HEK293 (cell line): ENCODE measurements around the gene RRAS.

Source experiments
- EGR2 ChIP-seq: fragments of 450-650 bp; formaldehyde crosslinking; IDR thresholded peaks from 2 replicates; pipeline ENCODE4 v1.5.1; 2016; ENCODE audit warnings: low read depth, missing biosample characterization, missing genetic modification characterization
- FEZF1 ChIP-seq: fragments of 450-650 bp; formaldehyde crosslinking; IDR thresholded peaks from 2 replicates; pipeline ENCODE4 v1.5.1; 2016; ENCODE audit warnings: missing biosample characterization, missing genetic modification characterization
- GFI1B ChIP-seq: fragments of 450-650 bp; formaldehyde crosslinking; IDR thresholded peaks from 2 replicates; pipeline ENCODE4 v1.5.1; 2016; ENCODE audit warnings: missing biosample characterization, missing genetic modification characterization
- HOXD13 ChIP-seq: sonication (generic); formaldehyde crosslinking; IDR thresholded peaks from 2 replicates; pipeline ENCODE4 v1.8.0; 2022; ENCODE audit warnings: missing genetic modification reagents, borderline replicate concordance
- KLF1 ChIP-seq: fragments of 450-650 bp; formaldehyde crosslinking; IDR thresholded peaks from 2 replicates; pipeline ENCODE4 v1.5.1; 2016; ENCODE audit warnings: missing biosample characterization, missing genetic modification characterization
- PRDM1 ChIP-seq: fragments of 450-650 bp; formaldehyde crosslinking; IDR thresholded peaks from 2 replicates; pipeline ENCODE4; 2016; ENCODE audit warnings: missing biosample characterization, missing genetic modification characterization
- ZBTB20 ChIP-seq: fragments of 450-650 bp; formaldehyde crosslinking; IDR thresholded peaks from 2 replicates; pipeline ENCODE4 v1.5.1; 2016; ENCODE audit warnings: missing biosample characterization, missing genetic modification characterization
- ZBTB8A ChIP-seq: fragments of 450-650 bp; formaldehyde crosslinking; IDR thresholded peaks from 2 replicates; pipeline ENCODE4 v1.5.1; 2016; ENCODE audit warnings: missing biosample characterization, missing genetic modification characterization
- ZFP69B ChIP-seq: fragments of 450-650 bp; formaldehyde crosslinking; IDR thresholded peaks from 2 replicates; pipeline ENCODE4 v1.5.1; 2016; ENCODE audit warnings: missing biosample characterization, missing genetic modification characterization
- ZNF132 ChIP-seq: fragments of 450-650 bp; formaldehyde crosslinking; IDR thresholded peaks from 2 replicates; pipeline ENCODE4 v1.5.1; 2017; ENCODE audit warnings: missing biosample characterization, missing genetic modification characterization, borderline replicate concordance
- ZNF248 ChIP-seq: fragments of 450-650 bp; formaldehyde crosslinking; IDR thresholded peaks from 2 replicates; pipeline ENCODE4 v1.5.1; 2017; ENCODE audit warnings: missing biosample characterization, missing genetic modification characterization
- ZNF391 ChIP-seq: fragments of 450-650 bp; formaldehyde crosslinking; IDR thresholded peaks from 2 replicates; pipeline ENCODE4 v1.5.1; 2016; ENCODE audit warnings: low read depth, missing biosample characterization, missing genetic modification characterization, borderline replicate concordance
- ZNF404 ChIP-seq: fragments of 450-650 bp; formaldehyde crosslinking; IDR thresholded peaks from 2 replicates; pipeline ENCODE4 v1.5.1; 2017; ENCODE audit warnings: missing biosample characterization, missing genetic modification characterization
- ZNF426 ChIP-seq: fragments of 450-650 bp; formaldehyde crosslinking; IDR thresholded peaks from 2 replicates; pipeline ENCODE4 v1.5.1; 2017; ENCODE audit warnings: missing biosample characterization, missing genetic modification characterization, mild to moderate bottlenecking, inconsistent platforms, moderate library complexity
- ZNF433 ChIP-seq: fragments of 450-650 bp; formaldehyde crosslinking; IDR thresholded peaks from 2 replicates; pipeline ENCODE4 v1.5.1; 2016; ENCODE audit warnings: missing biosample characterization, missing genetic modification characterization, low read depth
- ZNF549 ChIP-seq: fragments of 450-650 bp; IDR thresholded peaks from 2 replicates; pipeline ENCODE4 v1.5.1; 2018; ENCODE audit warnings: missing biosample characterization, missing genetic modification characterization, mild to moderate bottlenecking, inconsistent platforms, moderate library complexity
- ZNF621 ChIP-seq: fragments of 450-650 bp; formaldehyde crosslinking; IDR thresholded peaks from 2 replicates; pipeline ENCODE4 v1.5.1; 2017; ENCODE audit warnings: missing biosample characterization, missing genetic modification characterization
- ZNF654 ChIP-seq: fragments of 450-650 bp; formaldehyde crosslinking; IDR thresholded peaks from 2 replicates; pipeline ENCODE4 v1.5.1; 2016; ENCODE audit warnings: low read depth, missing biosample characterization, missing genetic modification characterization
- ZNF660 ChIP-seq: fragments of 450-650 bp; IDR thresholded peaks from 2 replicates; pipeline ENCODE4 v1.5.1; 2018; ENCODE audit warnings: missing biosample characterization, mild to moderate bottlenecking, missing genetic modification characterization
- ZNF701 ChIP-seq: fragments of 450-650 bp; formaldehyde crosslinking; IDR thresholded peaks from 2 replicates; pipeline ENCODE4 v1.5.1; 2016; ENCODE audit warnings: missing biosample characterization, missing genetic modification characterization
- ZNF785 ChIP-seq: fragments of 450-650 bp; formaldehyde crosslinking; IDR thresholded peaks from 2 replicates; pipeline ENCODE4 v1.5.1; 2016; ENCODE audit warnings: missing biosample characterization, missing genetic modification characterization
- ZSCAN16 ChIP-seq: fragments of 450-650 bp; formaldehyde crosslinking; IDR thresholded peaks from 2 replicates; pipeline ENCODE4 v1.5.1; 2016; ENCODE audit warnings: missing biosample characterization, missing genetic modification characterization
- ZSCAN30 ChIP-seq: fragments of 450-650 bp; IDR thresholded peaks from 2 replicates; pipeline ENCODE4 v1.5.1; 2018; ENCODE audit warnings: missing biosample characterization, mild to moderate bottlenecking, missing genetic modification characterization, moderate library complexity
- ZXDB ChIP-seq: fragments of 450-650 bp; formaldehyde crosslinking; IDR thresholded peaks from 2 replicates; pipeline ENCODE4 v1.5.1; 2016; ENCODE audit warnings: missing biosample characterization, missing genetic modification characterization
- TF ChIP-seq, protein P1 (sequence below): fragments of 450-650 bp; formaldehyde crosslinking; IDR thresholded peaks from 2 replicates; pipeline ENCODE4 v1.5.1; 2017; ENCODE audit warnings: missing biosample characterization, missing genetic modification characterization
- TF ChIP-seq, protein P2 (sequence below): fragments of 450-650 bp; formaldehyde crosslinking; IDR thresholded peaks from 2 replicates; pipeline ENCODE4 v1.5.1; 2016; ENCODE audit warnings: missing biosample characterization, missing genetic modification characterization
- TF ChIP-seq, protein P3 (sequence below): fragments of 450-650 bp; formaldehyde crosslinking; conservative IDR thresholded peaks from 2 replicates; pipeline ENCODE4 v1.5.1; 2016; ENCODE audit warnings: low read depth, missing biosample characterization, missing genetic modification characterization
- TF ChIP-seq, protein P4 (sequence below): fragments of 450-650 bp; formaldehyde crosslinking; IDR thresholded peaks from 2 replicates; pipeline ENCODE4 v1.5.1; 2016; ENCODE audit warnings: missing biosample characterization, missing genetic modification characterization
- TF ChIP-seq, protein P5 (sequence below): fragments of 450-650 bp; formaldehyde crosslinking; IDR thresholded peaks from 2 replicates; pipeline ENCODE4 v1.5.1; 2016; ENCODE audit warnings: missing biosample characterization, missing genetic modification characterization, low read depth
- TF ChIP-seq, protein P6 (sequence below): fragments of 450-650 bp; formaldehyde crosslinking; IDR thresholded peaks from 2 replicates; pipeline ENCODE4; 2016; ENCODE audit warnings: missing biosample characterization, missing genetic modification characterization

Gene RRAS

DNA sequence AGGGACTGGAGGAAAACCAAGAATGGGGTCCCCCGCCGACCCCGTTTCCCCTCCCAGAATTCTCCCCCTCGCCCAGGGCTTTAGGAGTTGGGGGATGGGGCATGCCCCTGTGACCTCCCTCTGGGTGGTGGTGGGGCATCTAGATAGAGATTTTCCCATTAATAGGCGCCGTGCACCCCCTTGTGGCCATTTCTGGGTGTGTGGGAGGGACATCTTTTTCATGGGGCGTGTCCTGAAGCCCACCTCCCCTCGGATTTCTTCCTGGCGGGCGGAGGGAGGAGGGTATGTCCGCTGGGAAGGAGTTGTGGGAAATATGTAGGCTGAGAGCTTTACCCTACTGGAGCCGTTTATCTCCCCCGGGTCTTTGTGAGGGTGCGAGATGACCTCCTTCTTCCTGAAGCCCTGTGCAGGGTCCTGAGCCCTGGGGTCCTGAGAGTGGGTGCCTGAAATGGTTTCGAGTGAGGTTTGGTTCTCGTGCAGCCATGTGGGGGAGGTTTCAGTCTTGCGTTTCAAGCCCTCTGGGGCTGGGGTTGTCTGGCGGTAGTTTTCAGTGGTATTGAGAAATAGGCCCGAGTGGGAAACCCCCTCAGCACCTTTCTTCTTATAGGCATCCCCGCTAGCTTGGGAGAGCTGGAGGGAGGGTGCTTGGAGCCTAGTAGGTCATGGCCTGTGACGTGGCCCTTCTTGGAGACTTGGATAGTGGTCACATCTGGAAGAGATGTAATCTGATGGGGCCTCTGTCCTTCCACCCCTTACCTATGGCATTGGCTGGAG is 38.1 kb upstream of the RRAS start (continued):
- TF ChIP-seq FEZF1 (tag by site-specific recombination) = no peak
- TF ChIP-seq EGR2 = peak; percentile 66; the same call in 1 of the 2 replicates
- TF ChIP-seq ZBTB8A = peak; percentile 9; the same call in 1 of the 2 replicates
- TF ChIP-seq KLF1 (tag by site-specific recombination) = peak; percentile 48; the same call in 1 of the 2 replicates
- no peak for TF ChIP-seq ZSCAN30 (tag by site-specific recombination)
- TF ChIP-seq ZBTB20 (tag by site-specific recombination) = peak; percentile 30; the same call in 1 of the 2 replicates
- no peak for TF ChIP-seq GFI1B (tag by site-specific recombination)
- TF ChIP-seq ZNF426 (tag by site-specific recombination) = no peak
- TF ChIP-seq, protein P1, sequence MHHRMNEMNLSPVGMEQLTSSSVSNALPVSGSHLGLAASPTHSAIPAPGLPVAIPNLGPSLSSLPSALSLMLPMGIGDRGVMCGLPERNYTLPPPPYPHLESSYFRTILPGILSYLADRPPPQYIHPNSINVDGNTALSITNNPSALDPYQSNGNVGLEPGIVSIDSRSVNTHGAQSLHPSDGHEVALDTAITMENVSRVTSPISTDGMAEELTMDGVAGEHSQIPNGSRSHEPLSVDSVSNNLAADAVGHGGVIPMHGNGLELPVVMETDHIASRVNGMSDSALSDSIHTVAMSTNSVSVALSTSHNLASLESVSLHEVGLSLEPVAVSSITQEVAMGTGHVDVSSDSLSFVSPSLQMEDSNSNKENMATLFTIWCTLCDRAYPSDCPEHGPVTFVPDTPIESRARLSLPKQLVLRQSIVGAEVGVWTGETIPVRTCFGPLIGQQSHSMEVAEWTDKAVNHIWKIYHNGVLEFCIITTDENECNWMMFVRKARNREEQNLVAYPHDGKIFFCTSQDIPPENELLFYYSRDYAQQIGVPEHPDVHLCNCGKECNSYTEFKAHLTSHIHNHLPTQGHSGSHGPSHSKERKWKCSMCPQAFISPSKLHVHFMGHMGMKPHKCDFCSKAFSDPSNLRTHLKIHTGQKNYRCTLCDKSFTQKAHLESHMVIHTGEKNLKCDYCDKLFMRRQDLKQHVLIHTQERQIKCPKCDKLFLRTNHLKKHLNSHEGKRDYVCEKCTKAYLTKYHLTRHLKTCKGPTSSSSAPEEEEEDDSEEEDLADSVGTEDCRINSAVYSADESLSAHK (tag by site-specific recombination) = peak; percentile 36; the same call in 1 of the 2 replicates
- no peak for TF ChIP-seq ZFP69B (tag by site-specific recombination)
- no peak for TF ChIP-seq HOXD13 (CRISPR knock-in tag)
- TF ChIP-seq ZNF621 (tag by site-specific recombination) = no peak
- TF ChIP-seq, protein P2, sequence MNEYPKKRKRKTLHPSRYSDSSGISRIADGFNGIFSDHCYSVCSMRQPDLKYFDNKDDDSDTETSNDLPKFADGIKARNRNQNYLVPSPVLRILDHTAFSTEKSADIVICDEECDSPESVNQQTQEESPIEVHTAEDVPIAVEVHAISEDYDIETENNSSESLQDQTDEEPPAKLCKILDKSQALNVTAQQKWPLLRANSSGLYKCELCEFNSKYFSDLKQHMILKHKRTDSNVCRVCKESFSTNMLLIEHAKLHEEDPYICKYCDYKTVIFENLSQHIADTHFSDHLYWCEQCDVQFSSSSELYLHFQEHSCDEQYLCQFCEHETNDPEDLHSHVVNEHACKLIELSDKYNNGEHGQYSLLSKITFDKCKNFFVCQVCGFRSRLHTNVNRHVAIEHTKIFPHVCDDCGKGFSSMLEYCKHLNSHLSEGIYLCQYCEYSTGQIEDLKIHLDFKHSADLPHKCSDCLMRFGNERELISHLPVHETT (tag by site-specific recombination) = no peak
- TF ChIP-seq, protein P3, sequence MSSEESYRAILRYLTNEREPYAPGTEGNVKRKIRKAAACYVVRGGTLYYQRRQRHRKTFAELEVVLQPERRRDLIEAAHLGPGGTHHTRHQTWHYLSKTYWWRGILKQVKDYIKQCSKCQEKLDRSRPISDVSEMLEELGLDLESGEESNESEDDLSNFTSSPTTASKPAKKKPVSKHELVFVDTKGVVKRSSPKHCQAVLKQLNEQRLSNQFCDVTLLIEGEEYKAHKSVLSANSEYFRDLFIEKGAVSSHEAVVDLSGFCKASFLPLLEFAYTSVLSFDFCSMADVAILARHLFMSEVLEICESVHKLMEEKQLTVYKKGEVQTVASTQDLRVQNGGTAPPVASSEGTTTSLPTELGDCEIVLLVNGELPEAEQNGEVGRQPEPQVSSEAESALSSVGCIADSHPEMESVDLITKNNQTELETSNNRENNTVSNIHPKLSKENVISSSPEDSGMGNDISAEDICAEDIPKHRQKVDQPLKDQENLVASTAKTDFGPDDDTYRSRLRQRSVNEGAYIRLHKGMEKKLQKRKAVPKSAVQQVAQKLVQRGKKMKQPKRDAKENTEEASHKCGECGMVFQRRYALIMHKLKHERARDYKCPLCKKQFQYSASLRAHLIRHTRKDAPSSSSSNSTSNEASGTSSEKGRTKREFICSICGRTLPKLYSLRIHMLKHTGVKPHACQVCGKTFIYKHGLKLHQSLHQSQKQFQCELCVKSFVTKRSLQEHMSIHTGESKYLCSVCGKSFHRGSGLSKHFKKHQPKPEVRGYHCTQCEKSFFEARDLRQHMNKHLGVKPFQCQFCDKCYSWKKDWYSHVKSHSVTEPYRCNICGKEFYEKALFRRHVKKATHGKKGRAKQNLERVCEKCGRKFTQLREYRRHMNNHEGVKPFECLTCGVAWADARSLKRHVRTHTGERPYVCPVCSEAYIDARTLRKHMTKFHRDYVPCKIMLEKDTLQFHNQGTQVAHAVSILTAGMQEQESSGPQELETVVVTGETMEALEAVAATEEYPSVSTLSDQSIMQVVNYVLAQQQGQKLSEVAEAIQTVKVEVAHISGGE (tag by site-specific recombination) = no peak
- TF ChIP-seq ZNF433 = no peak
- TF ChIP-seq PRDM1 (tag by site-specific recombination) = no peak
- TF ChIP-seq, protein P4, sequence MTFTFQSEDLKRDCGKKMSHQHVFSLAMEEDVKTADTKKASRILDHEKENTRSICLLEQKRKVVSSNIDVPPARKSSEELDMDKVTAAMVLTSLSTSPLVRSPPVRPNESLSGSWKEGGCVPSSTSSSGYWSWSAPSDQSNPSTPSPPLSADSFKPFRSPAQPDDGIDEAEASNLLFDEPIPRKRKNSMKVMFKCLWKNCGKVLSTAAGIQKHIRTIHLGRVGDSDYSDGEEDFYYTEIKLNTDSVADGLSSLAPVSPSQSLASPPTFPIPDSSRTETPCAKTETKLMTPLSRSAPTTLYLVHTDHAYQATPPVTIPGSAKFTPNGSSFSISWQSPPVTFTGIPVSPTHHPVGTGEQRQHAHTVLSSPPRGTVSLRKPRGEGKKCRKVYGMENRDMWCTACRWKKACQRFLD (tag by site-specific recombination) = no peak
- peak; percentile 60 for TF ChIP-seq ZNF654
- no peak for TF ChIP-seq ZNF701
- TF ChIP-seq ZXDB = peak; percentile 15; the same call in 1 of the 2 replicates
- TF ChIP-seq ZNF391 (tag by site-specific recombination) = no peak
- TF ChIP-seq ZNF660 = no peak
- no peak for TF ChIP-seq ZSCAN16 (tag by site-specific recombination)
- TF ChIP-seq ZNF132 (tag by site-specific recombination) = no peak
- TF ChIP-seq, protein P5, sequence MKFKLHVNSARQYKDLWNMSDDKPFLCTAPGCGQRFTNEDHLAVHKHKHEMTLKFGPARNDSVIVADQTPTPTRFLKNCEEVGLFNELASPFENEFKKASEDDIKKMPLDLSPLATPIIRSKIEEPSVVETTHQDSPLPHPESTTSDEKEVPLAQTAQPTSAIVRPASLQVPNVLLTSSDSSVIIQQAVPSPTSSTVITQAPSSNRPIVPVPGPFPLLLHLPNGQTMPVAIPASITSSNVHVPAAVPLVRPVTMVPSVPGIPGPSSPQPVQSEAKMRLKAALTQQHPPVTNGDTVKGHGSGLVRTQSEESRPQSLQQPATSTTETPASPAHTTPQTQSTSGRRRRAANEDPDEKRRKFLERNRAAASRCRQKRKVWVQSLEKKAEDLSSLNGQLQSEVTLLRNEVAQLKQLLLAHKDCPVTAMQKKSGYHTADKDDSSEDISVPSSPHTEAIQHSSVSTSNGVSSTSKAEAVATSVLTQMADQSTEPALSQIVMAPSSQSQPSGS (tag by site-specific recombination) = no peak
- no peak for TF ChIP-seq ZNF404 (tag by site-specific recombination)
- TF ChIP-seq ZNF785 (tag by site-specific recombination) = no peak
- TF ChIP-seq, protein P6, sequence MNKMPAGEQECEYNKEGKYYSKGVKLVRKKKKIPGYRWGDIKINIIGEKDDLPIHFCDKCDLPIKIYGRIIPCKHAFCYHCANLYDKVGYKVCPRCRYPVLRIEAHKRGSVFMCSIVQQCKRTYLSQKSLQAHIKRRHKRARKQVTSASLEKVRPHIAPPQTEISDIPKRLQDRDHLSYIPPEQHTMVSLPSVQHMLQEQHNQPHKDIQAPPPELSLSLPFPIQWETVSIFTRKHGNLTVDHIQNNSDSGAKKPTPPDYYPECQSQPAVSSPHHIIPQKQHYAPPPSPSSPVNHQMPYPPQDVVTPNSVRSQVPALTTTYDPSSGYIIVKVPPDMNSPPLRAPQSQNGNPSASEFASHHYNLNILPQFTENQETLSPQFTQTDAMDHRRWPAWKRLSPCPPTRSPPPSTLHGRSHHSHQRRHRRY = no peak
- TF ChIP-seq ZNF248 (tag by site-specific recombination) = no peak
- TF ChIP-seq ZNF549 = no peak
